HFFc6 (cell line): Measurements from ENCODE around the gene AMIGO3. TPM values are rescaled to one million over a fixed set of nuclear protein-coding genes. Genes with fewer than 3 reads are reported as not detected.

ENCODE experiments used
- DNase-seq: peaks from one replicate; pipeline ENCODE4 v3.0.0-alpha.2; 2018
- H3K27ac Mint-ChIP-seq: 2 replicates; pipeline ENCODE4 v1.8.0; 2020; ENCODE audit warnings: mild to moderate bottlenecking, mixed read lengths
- H3K27me3 Mint-ChIP-seq: 2 replicates; pipeline ENCODE4 v1.8.0; 2021; ENCODE audit warnings: mild to moderate bottlenecking, moderate library complexity, mixed read lengths; ENCODE audit not compliant: insufficient read depth
- H3K36me3 Mint-ChIP-seq: 2 replicates; pipeline ENCODE4 v1.8.0; 2021; ENCODE audit warnings: low read depth, mixed read lengths
- H3K4me1 Mint-ChIP-seq: 2 replicates; pipeline ENCODE4 v1.8.0; 2020; ENCODE audit warnings: low read depth, mixed read lengths
- H3K4me3 Mint-ChIP-seq: 2 replicates; pipeline ENCODE4 v1.8.0; 2020; ENCODE audit warnings: mild to moderate bottlenecking, moderate library complexity, mixed read lengths
- H3K9me3 Mint-ChIP-seq: 2 replicates; pipeline ENCODE4 v1.8.0; 2020; ENCODE audit warnings: mild to moderate bottlenecking, mixed read lengths
- total RNA-seq, 6 experiments: library from RNA; stranded (reverse); fragmentation: NEBNext Ultra II Directional; extraction: Animal tissue kit (Norgen Biotek cat#: 25700); gene quantifications; 2 replicates in 1 of 6; 3 replicates in 5 of 6; pipeline ENCODE4 v1.2.3, GENCODE V29; 2021
- TF ChIP-seq, protein P1 (sequence below): fragments of 200-600 bp; sonication (generic); IDR thresholded peaks from 2 replicates; pipeline ENCODE4 v1.5.0; 2021; ENCODE audit warnings: antibody characterized with exemption, mild to moderate bottlenecking

The AMIGO3 gene
- total RNA-seq, 6 experiments from 2014 or later: 0.43 to 0.61 TPM; not detected in 4

GRCh38 chr3:49671291-49672288 lies 47.9 kb downstream of the AMIGO3 start:
- H3K27me3 Mint-ChIP-seq: no peaks in the 10 kb centered on the region
- peak; percentile 43 for DNase-seq
- H3K36me3 Mint-ChIP-seq: peaks cover 3% of the 10 kb centered on the region
- peaks cover 27% of the 10 kb centered on the region for H3K4me1 Mint-ChIP-seq
- TF ChIP-seq, protein P1, sequence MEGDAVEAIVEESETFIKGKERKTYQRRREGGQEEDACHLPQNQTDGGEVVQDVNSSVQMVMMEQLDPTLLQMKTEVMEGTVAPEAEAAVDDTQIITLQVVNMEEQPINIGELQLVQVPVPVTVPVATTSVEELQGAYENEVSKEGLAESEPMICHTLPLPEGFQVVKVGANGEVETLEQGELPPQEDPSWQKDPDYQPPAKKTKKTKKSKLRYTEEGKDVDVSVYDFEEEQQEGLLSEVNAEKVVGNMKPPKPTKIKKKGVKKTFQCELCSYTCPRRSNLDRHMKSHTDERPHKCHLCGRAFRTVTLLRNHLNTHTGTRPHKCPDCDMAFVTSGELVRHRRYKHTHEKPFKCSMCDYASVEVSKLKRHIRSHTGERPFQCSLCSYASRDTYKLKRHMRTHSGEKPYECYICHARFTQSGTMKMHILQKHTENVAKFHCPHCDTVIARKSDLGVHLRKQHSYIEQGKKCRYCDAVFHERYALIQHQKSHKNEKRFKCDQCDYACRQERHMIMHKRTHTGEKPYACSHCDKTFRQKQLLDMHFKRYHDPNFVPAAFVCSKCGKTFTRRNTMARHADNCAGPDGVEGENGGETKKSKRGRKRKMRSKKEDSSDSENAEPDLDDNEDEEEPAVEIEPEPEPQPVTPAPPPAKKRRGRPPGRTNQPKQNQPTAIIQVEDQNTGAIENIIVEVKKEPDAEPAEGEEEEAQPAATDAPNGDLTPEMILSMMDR: peak; percentile 92
- H3K9me3 Mint-ChIP-seq: no peaks in the 10 kb centered on the region
- peak overlapping the region; percentile 64; the same call in 1 of the 2 replicates for H3K27ac Mint-ChIP-seq
- peak overlapping the region; percentile 68 for H3K4me3 Mint-ChIP-seq

- TF ChIP-seq, protein P1: no peak
- Mint-ChIP-seq H3K4me1 (peaks cover 27% of the 10 kb centered on the region), H3K27me3 (no peaks in the 10 kb centered on the region), H3K36me3 (no peaks in the 10 kb centered on the region; the same call in 1 of the 2 replicates), H3K4me3 (no peak overlapping the region), H3K27ac (no peak overlapping the region), H3K9me3 (no peaks in the 10 kb centered on the region)
- no peak for DNase-seq
Measured at GRCh38 chr3:49670940-49671290, 48.6 kb downstream of the AMIGO3 start.

- Mint-ChIP-seq H3K4me1 (peaks cover 20% of the 10 kb centered on the region), H3K27ac (no peak overlapping the region), H3K27me3 (peaks cover 2% of the 10 kb centered on the region; the same call in 1 of the 2 replicates), H3K9me3 (no peaks in the 10 kb centered on the region), H3K4me3 (no peak overlapping the region), H3K36me3 (no peaks in the 10 kb centered on the region)
- TF ChIP-seq, protein P1: no peak
- DNase-seq: no peak
Measured at GRCh38 chr3:49669352-49669751, 50.1 kb downstream of the AMIGO3 start.

DNA sequence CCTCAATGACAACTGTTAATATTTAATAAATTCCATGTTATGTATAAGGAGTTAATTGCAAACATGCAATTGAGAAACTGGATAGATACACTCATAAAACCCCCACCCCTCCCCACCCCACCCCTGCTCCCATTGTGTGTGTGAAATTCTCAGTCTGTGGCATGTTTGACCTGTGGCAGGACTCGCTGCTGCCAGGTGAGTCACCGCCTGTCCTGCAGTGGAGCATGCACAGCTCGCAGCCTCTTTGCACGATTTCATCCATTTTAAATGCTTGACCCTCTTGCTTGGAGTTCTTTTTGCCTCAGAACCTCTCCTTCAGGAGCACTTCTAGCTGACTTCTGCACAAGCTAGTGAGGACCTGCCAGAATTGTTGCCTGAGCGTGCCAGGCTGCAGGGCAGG lies 50.6 kb downstream of the AMIGO3 start:
- H3K36me3 Mint-ChIP-seq: no peaks in the 10 kb centered on the region
- H3K27me3 Mint-ChIP-seq: peaks cover 2% of the 10 kb centered on the region; the same call in 1 of the 2 replicates
- H3K27ac Mint-ChIP-seq: no peak overlapping the region
- no peak overlapping the region for H3K4me3 Mint-ChIP-seq
- no peaks in the 10 kb centered on the region for H3K9me3 Mint-ChIP-seq
- DNase-seq: no peak
- TF ChIP-seq, protein P1: no peak
- peaks cover 20% of the 10 kb centered on the region for H3K4me1 Mint-ChIP-seq

GRCh38 chr3:49668414-49668797 lies 51.1 kb downstream of the AMIGO3 start:
- Mint-ChIP-seq H3K27ac (no peak overlapping the region), H3K36me3 (no peaks in the 10 kb centered on the region), H3K27me3 (peaks cover 2% of the 10 kb centered on the region; the same call in 1 of the 2 replicates), H3K4me3 (no peak overlapping the region), H3K9me3 (no peaks in the 10 kb centered on the region), H3K4me1 (peaks cover 16% of the 10 kb centered on the region)
- DNase-seq: no peak
- TF ChIP-seq, protein P1: 0 out of 2 replicates have a peak, but pooled peaks have one; percentile 9
